HCT116 (cell line): Measurements from ENCODE around the gene FAIM2. TPM values are rescaled to one million over a fixed set of nuclear protein-coding genes. Genes with fewer than 3 reads are reported as not detected.

ENCODE experiments used
- ATAC-seq: fragments of 200-7000 bp; cut with Tn5 transposase; 2 replicates; pipeline ENCODE4 v1.9.1; 2020; ENCODE audit warnings: mild to moderate bottlenecking, moderate library complexity
- BruUV-seq: library from RNA; stranded (reverse); fragments of 400-500 nt; replicated peaks from 2 replicates; lab custom pipeline; 2021; lab: Mats Ljungman, UMichigan
- CTCF ChIA-PET: fragments of 300-600 bp; sonication (Branson Sonifier 250); formaldehyde crosslinking; loops from one replicate; lab custom pipeline; 2021; ENCODE audit warnings: antibody characterized with exemption; lab: Charles Lee
- POLR2A ChIA-PET: fragments of 300-600, 350-600 bp; sonication (Branson Sonifier 250); formaldehyde crosslinking; loops from one replicate; lab custom pipeline; 2021; ENCODE audit warnings: antibody characterized with exemption; lab: Charles Lee
- RAD21 ChIA-PET, 2 experiments: fragments of 300-600 bp; sonication (Branson Sonifier 250); formaldehyde crosslinking; loops; one replicate each; lab custom pipeline; 2023; ENCODE audit warnings: low total read pairs in 2 of 2; ENCODE audit not compliant: uncharacterized antibody in 2 of 2, unreplicated experiment in 2 of 2, low non-redundant PET in 1 of 2; lab: Charles Lee
- DNase-seq: peaks from one replicate; pipeline ENCODE4 v3.0.0-alpha.2; 2010; ENCODE audit warnings: low read depth, low spot score
- H2AFZ ChIP-seq: fragments of 200-600 bp; shearing (Covaris generic), sonication (generic); 2 replicates; pipeline ENCODE4 v1.6.1; 2017; ENCODE audit warnings: low read depth, mixed run types, mixed read lengths, antibody characterized with exemption, low read length; ENCODE audit not compliant: poor library complexity, severe bottlenecking
- H3K27ac ChIP-seq: 2 replicates; pipeline ENCODE4 v1.5.1; 2012; ENCODE audit warnings: low read depth, low read length
- H3K27me3 ChIP-seq: fragments of 200-600 bp; sonication (generic); 2 replicates; pipeline ENCODE4 v1.6.1; 2016; ENCODE audit warnings: mixed run types, low read length, mixed read lengths; ENCODE audit not compliant: insufficient read depth
- H3K36me3 ChIP-seq, 2 experiments: fragments of 200-500 bp in 1 of 2; fragments of 200-600 bp in 1 of 2; sonication (Bioruptor generic) in 1 of 2; sonication (generic) in 1 of 2; 2 replicates each; pipeline versions ENCODE4 v1.5.1 to v1.6.1; 2014 to 2016; ENCODE audit warnings: low read length in 2 of 2, inconsistent platforms in 1 of 2, mixed read lengths in 1 of 2, mixed run types in 1 of 2; ENCODE audit not compliant: insufficient read depth in 2 of 2, control insufficient read depth in 1 of 2
- H3K4me1 ChIP-seq, 2 experiments: fragments of 200-600 bp in 1 of 2; sonication (generic) in 1 of 2; 2 replicates each; pipeline versions ENCODE4 v1.5.1 to v1.6.1; 2012 to 2017; ENCODE audit warnings: low read length in 2 of 2, inconsistent platforms in 1 of 2, mild to moderate bottlenecking in 1 of 2, mixed read lengths in 1 of 2, mixed run types in 1 of 2, moderate library complexity in 1 of 2; ENCODE audit not compliant: insufficient read depth in 2 of 2, control insufficient read depth in 1 of 2
- H3K4me2 ChIP-seq: fragments of 200-600 bp; sonication (generic); 2 replicates; pipeline ENCODE4 v1.6.1; 2017; ENCODE audit warnings: mixed run types, low read length, mixed read lengths
- H3K4me3 ChIP-seq, 2 experiments: fragments of 200-600 bp in 1 of 2; sonication (generic) in 1 of 2; replicated peaks in 1 of 2; 2 replicates each; pipeline ENCODE4 v1.5.1; 2011 to 2016; ENCODE audit warnings: low read length in 2 of 2, control low read depth in 1 of 2, low read depth in 1 of 2, mild to moderate bottlenecking in 1 of 2, mixed read lengths in 1 of 2, mixed run types in 1 of 2
- H3K79me2 ChIP-seq: fragments of 200-600 bp; sonication (generic); 2 replicates; pipeline ENCODE4 v1.6.1; 2017; ENCODE audit warnings: mild to moderate bottlenecking, mixed run types, low read length, moderate library complexity, mixed read lengths; ENCODE audit not compliant: insufficient read depth
- H3K9ac ChIP-seq: fragments of 200-600 bp; sonication (generic); 2 replicates; pipeline ENCODE4 v1.6.1; 2016; ENCODE audit warnings: low read length, mixed read lengths
- H3K9me2 ChIP-seq: fragments of 200-600 bp; sonication (generic), shearing (Covaris generic); 2 replicates; pipeline ENCODE4 v1.6.1; 2017; ENCODE audit warnings: mixed run types, mild to moderate bottlenecking, moderate library complexity; ENCODE audit not compliant: insufficient read depth
- H3K9me3 ChIP-seq, 2 experiments: fragments of 200-500 bp in 1 of 2; fragments of 200-600 bp in 1 of 2; sonication (Bioruptor generic) in 1 of 2; sonication (generic) in 1 of 2; 2 replicates each; pipeline ENCODE4 v1.6.1; 2014 to 2017; ENCODE audit warnings: low read length in 2 of 2, mixed read lengths in 2 of 2, inconsistent platforms in 1 of 2, low read depth in 1 of 2, mild to moderate bottlenecking in 1 of 2, mixed run types in 1 of 2, moderate library complexity in 1 of 2; ENCODE audit not compliant: control insufficient read depth in 1 of 2, insufficient read depth in 1 of 2
- H4K20me1 ChIP-seq: fragments of 200-600 bp; sonication (generic), shearing (Covaris generic); 2 replicates; pipeline ENCODE4 v1.6.1; 2017; ENCODE audit warnings: mixed run types, mild to moderate bottlenecking, moderate library complexity; ENCODE audit not compliant: insufficient read depth
- CBX3 ChIP-seq: IDR thresholded peaks from 2 replicates; pipeline ENCODE4 v1.6.1; 2012; ENCODE audit warnings: low read depth
- CEBPB ChIP-seq: IDR thresholded peaks from 2 replicates; pipeline ENCODE4 v1.6.1; 2012; ENCODE audit warnings: low read depth
- ELF1 ChIP-seq: IDR thresholded peaks from 2 replicates; pipeline ENCODE4 v1.6.1; 2012; ENCODE audit warnings: low read depth, borderline replicate concordance
- EZH2phosphoT487 ChIP-seq: fragments of 200-600 bp; IDR thresholded peaks from 2 replicates; pipeline ENCODE4 v1.6.1; 2018; ENCODE audit warnings: antibody characterized with exemption, borderline replicate concordance
- POLR2A ChIP-seq: IDR thresholded peaks from 2 replicates; pipeline ENCODE4 v1.7.0; 2011; ENCODE audit warnings: borderline replicate concordance; ENCODE audit not compliant: insufficient read depth, insufficient read length; ENCODE audit errors: extremely low read depth
- POLR2AphosphoS5 ChIP-seq: IDR thresholded peaks from 2 replicates; pipeline ENCODE4 v1.6.1; 2011; ENCODE audit warnings: mild to moderate bottlenecking, low read depth, low read length, moderate library complexity
- RAD21 ChIP-seq: IDR thresholded peaks from 2 replicates; pipeline ENCODE4 v1.6.1; 2012; ENCODE audit warnings: low read depth, mild to moderate bottlenecking
- SIN3A ChIP-seq: IDR thresholded peaks from 2 replicates; pipeline ENCODE4 v1.6.1; 2012; ENCODE audit warnings: low read depth
- SRF ChIP-seq: IDR thresholded peaks from 2 replicates; pipeline ENCODE4 v1.6.1; 2012; ENCODE audit warnings: low read depth
- YY1 ChIP-seq: IDR thresholded peaks from 2 replicates; pipeline ENCODE4 v1.6.1; 2011; ENCODE audit warnings: low read length, low read depth, moderate library complexity, mild to moderate bottlenecking; ENCODE audit not compliant: insufficient replicate concordance; ENCODE audit errors: extremely low read depth
- ZFX ChIP-seq: fragments of 450-650 bp; IDR thresholded peaks from 2 replicates; pipeline ENCODE4 v1.6.1; 2017
- intact Hi-C: fragments of 100-400 bp; cut with micrococcal nuclease; formaldehyde crosslinking; loops from 2 replicates; pipeline ENCODE4 v1.10.0; 2022
- total RNA-seq: library from RNA; stranded (reverse); gene quantifications from one replicate; pipeline ENCODE4 v1.2.1, GENCODE V29; 2021; ENCODE audit not compliant: unreplicated experiment
- TF ChIP-seq, protein P1 (sequence below): IDR thresholded peaks from 2 replicates; pipeline ENCODE4 v1.6.1; 2012; ENCODE audit warnings: low read depth
- TF ChIP-seq, protein P2 (sequence below): IDR thresholded peaks from 2 replicates; pipeline ENCODE4 v1.6.1; 2011; ENCODE audit warnings: mild to moderate bottlenecking, low read length, moderate library complexity; ENCODE audit not compliant: insufficient replicate concordance; ENCODE audit errors: extremely low read depth
- TF ChIP-seq, protein P3 (sequence below), 3 experiments: fragments of 200-600 bp in 1 of 3; sonication (generic) in 1 of 3; IDR thresholded peaks in 2 of 3; conservative IDR thresholded peaks in 1 of 3; 2 replicates each; pipeline ENCODE4 v1.5.1; 2012 to 2017; ENCODE audit warnings: low read depth in 2 of 3, low read length in 2 of 3, antibody characterized with exemption in 1 of 3, borderline replicate concordance in 1 of 3, control low read depth in 1 of 3, mild to moderate bottlenecking in 1 of 3, mixed read lengths in 1 of 3, mixed run types in 1 of 3, moderate library complexity in 1 of 3; ENCODE audit not compliant: insufficient read depth in 1 of 3
- TF ChIP-seq, protein P4 (sequence below): IDR thresholded peaks from 2 replicates; pipeline ENCODE4 v1.6.1; 2012

Gene FAIM2
- total RNA-seq, 1 experiment from 2014 or later, result not detected

DNA sequence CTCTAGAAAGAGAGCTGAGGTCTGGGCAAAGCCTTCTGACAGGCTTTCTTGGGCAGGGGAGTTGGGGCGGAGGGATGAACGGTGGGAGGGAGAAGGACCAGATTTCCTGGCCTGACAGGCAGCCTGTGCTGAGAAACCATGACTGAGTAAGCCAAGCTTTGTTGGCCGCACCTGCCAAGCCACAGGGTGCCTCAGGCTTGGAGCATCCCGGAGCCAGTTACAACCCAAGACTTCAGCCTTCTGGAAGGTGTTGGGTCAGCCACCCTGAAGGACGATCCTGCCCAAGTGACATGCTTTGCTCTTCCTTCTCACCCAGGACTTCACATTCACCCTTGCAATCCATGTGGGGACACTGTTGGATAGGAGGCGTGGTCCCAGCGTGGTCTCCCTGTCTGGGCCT is 25.9 kb upstream of the FAIM2 start:
- H3K4me2 ChIP-seq, result no peak overlapping the region
- RAD21 ChIA-PET, result no interaction called here
- no peak overlapping the region for H3K4me3 ChIP-seq
- H3K27ac ChIP-seq, result no peak overlapping the region
- POLR2A ChIA-PET, result no interaction called here
- ATAC-seq, result no peak
- no peaks in the 10 kb centered on the region; a peak in 1 of 4 replicates for H3K4me1 ChIP-seq
- H3K9me3 ChIP-seq, result no peaks in the 10 kb centered on the region
- BruUV-seq, result no TSS peak
- H3K9ac ChIP-seq, result no peak overlapping the region
- intact Hi-C loops, result no loop called here
- H4K20me1 ChIP-seq, result no peaks in the 10 kb centered on the region
- no peak for DNase-seq
- H3K79me2 ChIP-seq, result no peaks in the 10 kb centered on the region
- H2AFZ ChIP-seq, result no peak overlapping the region
- no peaks in the 10 kb centered on the region for H3K36me3 ChIP-seq
- TF ChIP-seq RAD21 (no peak), SRF (no peak), SIN3A (no peak), CBX3 (no peak), ZFX (no peak), CEBPB (no peak), POLR2A (no peak), EZH2phosphoT487 (no peak), ELF1 (no peak), YY1 (no peak), POLR2AphosphoS5 (no peak)
- TF ChIP-seq, protein P1, sequence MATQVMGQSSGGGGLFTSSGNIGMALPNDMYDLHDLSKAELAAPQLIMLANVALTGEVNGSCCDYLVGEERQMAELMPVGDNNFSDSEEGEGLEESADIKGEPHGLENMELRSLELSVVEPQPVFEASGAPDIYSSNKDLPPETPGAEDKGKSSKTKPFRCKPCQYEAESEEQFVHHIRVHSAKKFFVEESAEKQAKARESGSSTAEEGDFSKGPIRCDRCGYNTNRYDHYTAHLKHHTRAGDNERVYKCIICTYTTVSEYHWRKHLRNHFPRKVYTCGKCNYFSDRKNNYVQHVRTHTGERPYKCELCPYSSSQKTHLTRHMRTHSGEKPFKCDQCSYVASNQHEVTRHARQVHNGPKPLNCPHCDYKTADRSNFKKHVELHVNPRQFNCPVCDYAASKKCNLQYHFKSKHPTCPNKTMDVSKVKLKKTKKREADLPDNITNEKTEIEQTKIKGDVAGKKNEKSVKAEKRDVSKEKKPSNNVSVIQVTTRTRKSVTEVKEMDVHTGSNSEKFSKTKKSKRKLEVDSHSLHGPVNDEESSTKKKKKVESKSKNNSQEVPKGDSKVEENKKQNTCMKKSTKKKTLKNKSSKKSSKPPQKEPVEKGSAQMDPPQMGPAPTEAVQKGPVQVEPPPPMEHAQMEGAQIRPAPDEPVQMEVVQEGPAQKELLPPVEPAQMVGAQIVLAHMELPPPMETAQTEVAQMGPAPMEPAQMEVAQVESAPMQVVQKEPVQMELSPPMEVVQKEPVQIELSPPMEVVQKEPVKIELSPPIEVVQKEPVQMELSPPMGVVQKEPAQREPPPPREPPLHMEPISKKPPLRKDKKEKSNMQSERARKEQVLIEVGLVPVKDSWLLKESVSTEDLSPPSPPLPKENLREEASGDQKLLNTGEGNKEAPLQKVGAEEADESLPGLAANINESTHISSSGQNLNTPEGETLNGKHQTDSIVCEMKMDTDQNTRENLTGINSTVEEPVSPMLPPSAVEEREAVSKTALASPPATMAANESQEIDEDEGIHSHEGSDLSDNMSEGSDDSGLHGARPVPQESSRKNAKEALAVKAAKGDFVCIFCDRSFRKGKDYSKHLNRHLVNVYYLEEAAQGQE, result no peak
- TF ChIP-seq, protein P2, sequence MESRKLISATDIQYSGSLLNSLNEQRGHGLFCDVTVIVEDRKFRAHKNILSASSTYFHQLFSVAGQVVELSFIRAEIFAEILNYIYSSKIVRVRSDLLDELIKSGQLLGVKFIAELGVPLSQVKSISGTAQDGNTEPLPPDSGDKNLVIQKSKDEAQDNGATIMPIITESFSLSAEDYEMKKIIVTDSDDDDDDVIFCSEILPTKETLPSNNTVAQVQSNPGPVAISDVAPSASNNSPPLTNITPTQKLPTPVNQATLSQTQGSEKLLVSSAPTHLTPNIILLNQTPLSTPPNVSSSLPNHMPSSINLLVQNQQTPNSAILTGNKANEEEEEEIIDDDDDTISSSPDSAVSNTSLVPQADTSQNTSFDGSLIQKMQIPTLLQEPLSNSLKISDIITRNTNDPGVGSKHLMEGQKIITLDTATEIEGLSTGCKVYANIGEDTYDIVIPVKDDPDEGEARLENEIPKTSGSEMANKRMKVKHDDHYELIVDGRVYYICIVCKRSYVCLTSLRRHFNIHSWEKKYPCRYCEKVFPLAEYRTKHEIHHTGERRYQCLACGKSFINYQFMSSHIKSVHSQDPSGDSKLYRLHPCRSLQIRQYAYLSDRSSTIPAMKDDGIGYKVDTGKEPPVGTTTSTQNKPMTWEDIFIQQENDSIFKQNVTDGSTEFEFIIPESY, result no peak
- TF ChIP-seq, protein P3, sequence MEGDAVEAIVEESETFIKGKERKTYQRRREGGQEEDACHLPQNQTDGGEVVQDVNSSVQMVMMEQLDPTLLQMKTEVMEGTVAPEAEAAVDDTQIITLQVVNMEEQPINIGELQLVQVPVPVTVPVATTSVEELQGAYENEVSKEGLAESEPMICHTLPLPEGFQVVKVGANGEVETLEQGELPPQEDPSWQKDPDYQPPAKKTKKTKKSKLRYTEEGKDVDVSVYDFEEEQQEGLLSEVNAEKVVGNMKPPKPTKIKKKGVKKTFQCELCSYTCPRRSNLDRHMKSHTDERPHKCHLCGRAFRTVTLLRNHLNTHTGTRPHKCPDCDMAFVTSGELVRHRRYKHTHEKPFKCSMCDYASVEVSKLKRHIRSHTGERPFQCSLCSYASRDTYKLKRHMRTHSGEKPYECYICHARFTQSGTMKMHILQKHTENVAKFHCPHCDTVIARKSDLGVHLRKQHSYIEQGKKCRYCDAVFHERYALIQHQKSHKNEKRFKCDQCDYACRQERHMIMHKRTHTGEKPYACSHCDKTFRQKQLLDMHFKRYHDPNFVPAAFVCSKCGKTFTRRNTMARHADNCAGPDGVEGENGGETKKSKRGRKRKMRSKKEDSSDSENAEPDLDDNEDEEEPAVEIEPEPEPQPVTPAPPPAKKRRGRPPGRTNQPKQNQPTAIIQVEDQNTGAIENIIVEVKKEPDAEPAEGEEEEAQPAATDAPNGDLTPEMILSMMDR (IDR thresholded peaks at IDR 0.05 in 2 of 3, conservative IDR thresholded peaks at IDR 0.05 in 1 of 3; ENCODE audit: borderline replicate concordance in 1 of 3, insufficient read depth in 1 of 3, low read depth in 2 of 3, low read length in 2 of 3), result no peak
- TF ChIP-seq, protein P4, sequence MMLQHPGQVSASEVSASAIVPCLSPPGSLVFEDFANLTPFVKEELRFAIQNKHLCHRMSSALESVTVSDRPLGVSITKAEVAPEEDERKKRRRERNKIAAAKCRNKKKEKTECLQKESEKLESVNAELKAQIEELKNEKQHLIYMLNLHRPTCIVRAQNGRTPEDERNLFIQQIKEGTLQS, result no peak
- no peaks in the 10 kb centered on the region for H3K27me3 ChIP-seq
- no peaks in the 10 kb centered on the region for H3K9me2 ChIP-seq
- CTCF ChIA-PET, result interaction anchor here (3.3 to 8.3 kb wide), 2 partner anchors 16 kb away, joined by 18 to 44 read pairs; no protein-coding TSS in a partner anchor
